GM19193 (cell line): ENCODE data around the gene TBC1D9B.

Source experiments
- POLR2A ChIP-seq: IDR thresholded peaks from 4 replicates; pipeline ENCODE4 v1.6.1; 2011; ENCODE audit not compliant: insufficient read depth, insufficient read length; ENCODE audit errors: extremely low read depth

TBC1D9B gene

GRCh38 chr5:179832039-179832745 lies 75.5 kb downstream of the TBC1D9B start:
- no peak for TF ChIP-seq POLR2A

- peak; percentile 16 for TF ChIP-seq POLR2A
Measured at GRCh38 chr5:179830818-179831468, 76.8 kb downstream of the TBC1D9B start.

GRCh38 chr5:179829732-179830435 lies 77.8 kb downstream of the TBC1D9B start:
- TF ChIP-seq POLR2A: peak; percentile 33

- no peak for TF ChIP-seq POLR2A
Measured at GRCh38 chr5:179828756-179829421, 78.8 kb downstream of the TBC1D9B start.

GRCh38 chr5:179827680-179828079 lies 80.0 kb downstream of the TBC1D9B start:
- TF ChIP-seq POLR2A: no peak

GRCh38 chr5:179825655-179826182 lies 82.0 kb downstream of the TBC1D9B start:
- TF ChIP-seq POLR2A: no peak

- no peak for TF ChIP-seq POLR2A
Measured at GRCh38 chr5:179824745-179825112, 83.0 kb downstream of the TBC1D9B start.

GRCh38 chr5:179823937-179824744 lies 83.6 kb downstream of the TBC1D9B start:
- no peak for TF ChIP-seq POLR2A

- TF ChIP-seq POLR2A: peak; percentile 45
Measured at GRCh38 chr5:179822444-179822990, 85.2 kb downstream of the TBC1D9B start.

GRCh38 chr5:179822059-179822432 lies 85.7 kb downstream of the TBC1D9B start:
- TF ChIP-seq POLR2A: no peak

GRCh38 chr5:179821298-179822058 lies 86.2 kb downstream of the TBC1D9B start:
- peak; percentile 57 for TF ChIP-seq POLR2A

GRCh38 chr5:179820483-179821297 lies 87.0 kb downstream of the TBC1D9B start, which contains the start of gene SQSTM1:
SQSTM1 (plus strand) TSS chr5:179820905; CDS start chr5:179820937, 32 bp downstream.
- peak; percentile 99 for TF ChIP-seq POLR2A
